ENCODE measurements around the gene CCNY. TPM values are rescaled to one million over a fixed set of nuclear protein-coding genes. Genes with fewer than 3 reads are reported as not detected.

Gene CCNY
- total RNA-seq, 1 experiment from 2014 or later = 59.1 TPM

GRCh38 chr10:35554036-35554435 is 217.7 kb downstream of the CCNY start:
- no peaks in the 10 kb centered on the region for H3K27me3 Mint-ChIP-seq (ENCODE audit: unreplicated experiment)
- no TSS peak for BruUV-seq (replicated peaks)
- CTCF ChIA-PET = no interaction called here
- no peaks in the 10 kb centered on the region for H3K9me3 Mint-ChIP-seq (ENCODE audit: low read depth, unreplicated experiment)
- no peak overlapping the region for H3K4me3 Mint-ChIP-seq (ENCODE audit: low read depth, unreplicated experiment)
- no peaks in the 10 kb centered on the region for H3K4me1 Mint-ChIP-seq (ENCODE audit: low read depth, unreplicated experiment)
- intact Hi-C loops (cut with micrococcal nuclease; ENCODE audit: unreplicated experiment) = no loop called here
- no peak overlapping the region for H3K27ac Mint-ChIP-seq (ENCODE audit: unreplicated experiment)
- no peak for DNase-seq
- H3K36me3 Mint-ChIP-seq (ENCODE audit: insufficient read depth, unreplicated experiment) = peaks cover 6% of the 10 kb centered on the region
- no peak for TF ChIP-seq CTCF (IDR thresholded peaks at IDR 0.05; ENCODE audit: unreplicated experiment)

GRCh38 chr10:35554461-35555056 is 218.2 kb downstream of the CCNY start:
- CTCF ChIA-PET = no interaction called here
- intact Hi-C loops (cut with micrococcal nuclease; ENCODE audit: unreplicated experiment) = no loop called here
- no peak for TF ChIP-seq CTCF (IDR thresholded peaks at IDR 0.05; ENCODE audit: unreplicated experiment)
- no peak overlapping the region for H3K27ac Mint-ChIP-seq (ENCODE audit: unreplicated experiment)
- peaks cover 6% of the 10 kb centered on the region for H3K36me3 Mint-ChIP-seq (ENCODE audit: insufficient read depth, unreplicated experiment)
- H3K27me3 Mint-ChIP-seq (ENCODE audit: unreplicated experiment) = no peaks in the 10 kb centered on the region
- no peaks in the 10 kb centered on the region for H3K9me3 Mint-ChIP-seq (ENCODE audit: low read depth, unreplicated experiment)
- BruUV-seq (replicated peaks) = no TSS peak
- no peak overlapping the region for H3K4me3 Mint-ChIP-seq (ENCODE audit: low read depth, unreplicated experiment)
- H3K4me1 Mint-ChIP-seq (ENCODE audit: low read depth, unreplicated experiment) = no peaks in the 10 kb centered on the region
- no peak for DNase-seq

GRCh38 chr10:35555962-35556930 is 219.9 kb downstream of the CCNY start:
- no TSS peak for BruUV-seq (replicated peaks)
- DNase-seq = no peak

DNA sequence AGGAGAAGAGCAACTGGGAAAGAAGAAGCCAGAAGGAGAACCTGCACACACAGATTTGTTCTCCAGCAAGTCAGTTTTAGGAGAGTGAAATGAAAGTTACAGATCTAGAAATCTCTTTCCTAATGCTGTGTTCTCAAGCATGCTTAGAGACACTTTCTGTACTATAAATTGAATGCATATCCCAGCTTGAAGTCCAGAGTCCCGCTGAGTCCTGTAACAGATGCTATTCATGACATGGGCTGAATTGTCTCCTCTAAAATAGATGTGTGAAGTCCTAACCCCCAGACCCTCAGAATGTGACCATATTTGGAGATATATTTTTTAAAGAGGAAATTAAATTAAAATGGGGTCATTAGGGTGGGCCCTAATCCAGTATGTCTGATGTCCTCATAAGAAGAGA is 222.0 kb downstream of the CCNY start:
- Mint-ChIP-seq H3K27ac (ENCODE audit: unreplicated experiment) (no peak overlapping the region), H3K4me1 (ENCODE audit: low read depth, unreplicated experiment) (no peaks in the 10 kb centered on the region), H3K36me3 (ENCODE audit: insufficient read depth, unreplicated experiment) (peaks cover 6% of the 10 kb centered on the region), H3K9me3 (ENCODE audit: low read depth, unreplicated experiment) (no peaks in the 10 kb centered on the region), H3K4me3 (ENCODE audit: low read depth, unreplicated experiment) (no peak overlapping the region), H3K27me3 (ENCODE audit: unreplicated experiment) (no peaks in the 10 kb centered on the region)
- no TSS peak for BruUV-seq (replicated peaks)
- TF ChIP-seq CTCF (IDR thresholded peaks at IDR 0.05; ENCODE audit: unreplicated experiment) = no peak
- CTCF ChIA-PET = no interaction called here
- no peak for DNase-seq
- intact Hi-C loops (cut with micrococcal nuclease; ENCODE audit: unreplicated experiment) = no loop called here

More at GRCh38 chr10:35555962-35556930, 219.9 kb downstream of the CCNY start:
- TF ChIP-seq CTCF (IDR thresholded peaks at IDR 0.05; ENCODE audit: unreplicated experiment) = no peak
- H3K27me3 Mint-ChIP-seq (ENCODE audit: unreplicated experiment) = no peaks in the 10 kb centered on the region
- no peak overlapping the region for H3K27ac Mint-ChIP-seq (ENCODE audit: unreplicated experiment)
- H3K36me3 Mint-ChIP-seq (ENCODE audit: insufficient read depth, unreplicated experiment) = peaks cover 6% of the 10 kb centered on the region
- no peaks in the 10 kb centered on the region for H3K9me3 Mint-ChIP-seq (ENCODE audit: low read depth, unreplicated experiment)
- H3K4me1 Mint-ChIP-seq (ENCODE audit: low read depth, unreplicated experiment) = no peaks in the 10 kb centered on the region
- no peak overlapping the region for H3K4me3 Mint-ChIP-seq (ENCODE audit: low read depth, unreplicated experiment)
- intact Hi-C loops (cut with micrococcal nuclease; ENCODE audit: unreplicated experiment) = no loop called here
- CTCF ChIA-PET = interaction anchor here (0.7 kb wide), 1 partner anchor 95 kb away, joined by 7 read pairs; no protein-coding TSS in a partner anchor

Measured in Calu3 (cell line).